SW 1271 (cell line): ENCODE results near the gene EZH2.
A peak's percentile ranks its signal among the peaks of the same experiment; 100 is the strongest.

Experiments used
- DNase-seq, 2 experiments: peaks; one replicate each; lab custom pipeline; 2025; lab: John Stamatoyannopoulos, UW

The EZH2 gene

GRCh38 chr7:148854983-148855382 is 29.1 kb downstream of the EZH2 start:
- DNase-seq: no peak

- DNase-seq: no peak
Observed at GRCh38 chr7:148852272-148852671, 31.8 kb downstream of the EZH2 start.

GRCh38 chr7:148850564-148850963 is 33.5 kb downstream of the EZH2 start:
- DNase-seq: no peak

- no peak for DNase-seq
Observed at GRCh38 chr7:148849393-148850098, 34.5 kb downstream of the EZH2 start.

GRCh38 chr7:148847815-148848734 is 36.0 kb downstream of the EZH2 start:
- DNase-seq: no peak

GRCh38 chr7:148838905-148839304 is 45.2 kb downstream of the EZH2 start:
- DNase-seq: no peak

GRCh38 chr7:148835854-148836253 is 48.2 kb downstream of the EZH2 start:
- no peak for DNase-seq

- no peak for DNase-seq
Observed at GRCh38 chr7:148834605-148835004, 49.5 kb downstream of the EZH2 start.

GRCh38 chr7:148831782-148832181 is 52.3 kb downstream of the EZH2 start:
- DNase-seq: no peak

GRCh38 chr7:148830897-148831692 is 53.0 kb downstream of the EZH2 start:
- no peak for DNase-seq

- DNase-seq: no peak
Observed at GRCh38 chr7:148828965-148829364, 55.1 kb downstream of the EZH2 start.

- no peak for DNase-seq
Observed at GRCh38 chr7:148825338-148825737, 58.8 kb downstream of the EZH2 start.

GRCh38 chr7:148824864-148825263 is 59.2 kb downstream of the EZH2 start:
- no peak for DNase-seq

GRCh38 chr7:148821422-148821821 is 62.7 kb downstream of the EZH2 start:
- DNase-seq: no peak

- peak in 1 of 2 experiments; percentile 18 for DNase-seq
Observed at GRCh38 chr7:148819697-148820360, 64.3 kb downstream of the EZH2 start.

- no peak for DNase-seq
Observed at GRCh38 chr7:148815612-148816011, 68.5 kb downstream of the EZH2 start.

GRCh38 chr7:148814922-148815559 is 69.0 kb downstream of the EZH2 start:
- no peak for DNase-seq

GRCh38 chr7:148813890-148814289 is 70.2 kb downstream of the EZH2 start:
- no peak for DNase-seq

GRCh38 chr7:148811892-148812291 is 72.2 kb downstream of the EZH2 start:
- DNase-seq: no peak

- no peak for DNase-seq
Observed at GRCh38 chr7:148809856-148810255, 74.2 kb downstream of the EZH2 start.

GRCh38 chr7:148807436-148807835 is 76.7 kb downstream of the EZH2 start:
- no peak for DNase-seq
